H1 (cell line): ENCODE measurements around the gene COMMD1. TPM values are rescaled to one million over a fixed set of nuclear protein-coding genes. Genes with fewer than 3 reads are reported as not detected.

Source experiments
- CTCF ChIA-PET: fragments of 300-600 bp; sonication (Branson Sonifier 250); formaldehyde crosslinking; loops from one replicate; lab custom pipeline; 2021; ENCODE audit not compliant: partially characterized antibody; lab: Charles Lee
- POLR2A ChIA-PET: fragments of 300-600 bp; sonication (Branson Sonifier 250); formaldehyde crosslinking; loops from one replicate; lab custom pipeline; 2021; ENCODE audit warnings: inconsistent platforms; ENCODE audit not compliant: partially characterized antibody; lab: Charles Lee
- DNase-seq, 2 experiments: peaks; one replicate each; pipeline versions ENCODE4 v3.0.0 to v3.0.0-alpha.2; 2010 to 2022; ENCODE audit warnings: low spot score in 2 of 2, low read depth in 1 of 2, mixed read lengths in 1 of 2
- FAIRE-seq: peaks from 2 replicates; lab custom pipeline; 2011; peaks lifted over from hg19 to GRCh38; lab: Jason Lieb, UNC
- H2AFZ ChIP-seq: 2 replicates; pipeline ENCODE4 v1.8.1; 2012; ENCODE audit warnings: low read length, inconsistent platforms
- H2AK5ac ChIP-seq: 2 replicates; pipeline ENCODE4 v1.6.1; 2013; ENCODE audit warnings: low read depth, low read length
- H2BK120ac ChIP-seq: replicated peaks from 2 replicates; pipeline ENCODE3; 2013; ENCODE audit warnings: low read depth, low read length, inconsistent platforms
- H2BK12ac ChIP-seq: 2 replicates; pipeline ENCODE4 v1.6.1; 2013; ENCODE audit warnings: low read depth, low read length
- H2BK15ac ChIP-seq: 2 replicates; pipeline ENCODE4 v1.6.1; 2013; ENCODE audit warnings: low read length
- H2BK20ac ChIP-seq: 2 replicates; pipeline ENCODE4 v1.6.1; 2013; ENCODE audit warnings: low read length
- H2BK5ac ChIP-seq: 2 replicates; pipeline ENCODE4 v1.6.1; 2013; ENCODE audit warnings: low read depth, low read length
- H3K14ac ChIP-seq: 2 replicates; pipeline ENCODE4 v1.6.1; 2013; ENCODE audit warnings: inconsistent platforms; ENCODE audit not compliant: insufficient read length
- H3K18ac ChIP-seq: 2 replicates; pipeline ENCODE4 v1.6.1; 2013; ENCODE audit warnings: low read length; ENCODE audit errors: extremely low read depth
- H3K23ac ChIP-seq: 2 replicates; pipeline ENCODE4 v1.6.1; 2013; ENCODE audit warnings: inconsistent platforms; ENCODE audit not compliant: insufficient read length
- H3K23me2 ChIP-seq: 2 replicates; pipeline ENCODE4 v1.6.1; 2013; ENCODE audit warnings: low read depth, low read length
- H3K27ac ChIP-seq: 2 replicates; pipeline ENCODE4 v1.6.1; 2011; ENCODE audit warnings: low read depth, low read length, inconsistent platforms
- H3K27me3 ChIP-seq, 4 experiments: replicated peaks in 1 of 4; 1 replicate in 1 of 4; 2 replicates in 3 of 4; pipeline versions ENCODE4 v1.6.1 to v1.8.1; 2011 to 2013; ENCODE audit warnings: low read length in 3 of 4, mild to moderate bottlenecking in 3 of 4, inconsistent platforms in 2 of 4, mixed read lengths in 2 of 4, moderate library complexity in 1 of 4; ENCODE audit not compliant: control insufficient read depth in 3 of 4, insufficient read depth in 3 of 4; ENCODE audit errors: extremely low read depth in 1 of 4
- H3K36me3 ChIP-seq, 4 experiments: 2 replicates each; pipeline versions ENCODE4 v1.6.1 to v1.8.1; 2011 to 2013; ENCODE audit warnings: mild to moderate bottlenecking in 4 of 4, low read length in 3 of 4, moderate library complexity in 2 of 4, control low read depth in 1 of 4, inconsistent platforms in 1 of 4; ENCODE audit not compliant: insufficient read depth in 4 of 4, control insufficient read depth in 2 of 4
- H3K4ac ChIP-seq: replicated peaks from 2 replicates; pipeline ENCODE3; 2013; ENCODE audit warnings: low read length, low read depth, mixed read lengths, inconsistent platforms; ENCODE audit not compliant: insufficient read length
- H3K4me1 ChIP-seq, 4 experiments: replicated peaks in 1 of 4; 1 replicate in 1 of 4; 2 replicates in 3 of 4; pipeline versions ENCODE4 v1.6.1 to v1.8.1; 2011 to 2013; ENCODE audit warnings: low read length in 3 of 4, inconsistent platforms in 2 of 4, mixed read lengths in 1 of 4; ENCODE audit not compliant: insufficient read depth in 4 of 4, control insufficient read depth in 3 of 4
- H3K4me2 ChIP-seq, 2 experiments: 2 replicates each; pipeline versions ENCODE4 v1.6.1 to v1.8.1; 2011 to 2013; ENCODE audit warnings: low read depth in 2 of 2, low read length in 2 of 2, control low read depth in 1 of 2, inconsistent platforms in 1 of 2, mild to moderate bottlenecking in 1 of 2; ENCODE audit not compliant: insufficient read depth in 1 of 2
- H3K4me3 ChIP-seq, 4 experiments: fragments of 200-600, 300-600 bp in 1 of 4; sonication (generic), shearing (Covaris generic), sonication (Bioruptor Twin) in 1 of 4; 2 replicates each; pipeline versions ENCODE4 v1.5.1 to v1.8.1; 2011 to 2016; ENCODE audit warnings: low read length in 4 of 4, low read depth in 3 of 4, control low read depth in 2 of 4, inconsistent platforms in 2 of 4, mild to moderate bottlenecking in 2 of 4, mixed read lengths in 1 of 4, moderate library complexity in 1 of 4; ENCODE audit not compliant: insufficient read depth in 2 of 4; ENCODE audit errors: extremely low read depth in 1 of 4
- H3K56ac ChIP-seq: replicated peaks from 2 replicates; pipeline ENCODE3; 2013; ENCODE audit warnings: low read depth, mild to moderate bottlenecking, mixed read lengths, low read length, inconsistent platforms; ENCODE audit not compliant: insufficient read length
- H3K79me1 ChIP-seq: 2 replicates; pipeline ENCODE4 v1.6.1; 2013; ENCODE audit warnings: low read depth, low read length, control low read depth
- H3K79me2 ChIP-seq, 2 experiments: 2 replicates each; pipeline versions ENCODE4 v1.6.1 to v1.8.1; 2012 to 2013; ENCODE audit warnings: low read length in 2 of 2, mild to moderate bottlenecking in 2 of 2, inconsistent platforms in 1 of 2; ENCODE audit not compliant: insufficient read depth in 2 of 2, control insufficient read depth in 1 of 2
- H3K9ac ChIP-seq, 4 experiments: replicated peaks in 1 of 4; 1 replicate in 1 of 4; 2 replicates in 3 of 4; pipeline versions ENCODE4 v1.6.1 to v1.8.1; 2011 to 2013; ENCODE audit warnings: low read depth in 3 of 4, low read length in 3 of 4, control low read depth in 2 of 4, mild to moderate bottlenecking in 2 of 4, moderate library complexity in 2 of 4, inconsistent platforms in 1 of 4; ENCODE audit errors: extremely low read depth in 1 of 4
- H3K9me3 ChIP-seq, 2 experiments: 2 replicates each; pipeline versions ENCODE4 v1.6.1 to v1.8.1; 2012 to 2013; ENCODE audit warnings: mild to moderate bottlenecking in 2 of 2, moderate library complexity in 2 of 2, control low read depth in 1 of 2, inconsistent platforms in 1 of 2, low read depth in 1 of 2, low read length in 1 of 2, mixed read lengths in 1 of 2; ENCODE audit not compliant: insufficient read depth in 2 of 2
- H4K20me1 ChIP-seq, 2 experiments: replicated peaks in 1 of 2; 2 replicates each; pipeline versions ENCODE3 to v1.8.1; 2011 to 2013; ENCODE audit warnings: inconsistent platforms in 2 of 2, low read length in 2 of 2, mild to moderate bottlenecking in 1 of 2; ENCODE audit not compliant: insufficient read depth in 2 of 2, control insufficient read depth in 1 of 2
- H4K5ac ChIP-seq: 2 replicates; pipeline ENCODE4 v1.6.1; 2013; ENCODE audit warnings: low read length, low read depth, mixed read lengths, inconsistent platforms; ENCODE audit not compliant: insufficient read length
- H4K8ac ChIP-seq: 2 replicates; pipeline ENCODE4 v1.8.0; 2013; ENCODE audit warnings: mild to moderate bottlenecking, moderate library complexity, low read length, inconsistent platforms; ENCODE audit not compliant: insufficient read depth; ENCODE audit errors: extremely low read depth
- H4K91ac ChIP-seq: replicated peaks from 2 replicates; pipeline ENCODE3; 2013; ENCODE audit warnings: low read length, mixed read lengths, inconsistent platforms; ENCODE audit not compliant: insufficient read length
- CEBPB ChIP-seq: IDR thresholded peaks from 2 replicates; pipeline ENCODE4 v1.6.1; 2012; ENCODE audit warnings: low read depth, low read length
- CHD1 ChIP-seq: IDR thresholded peaks from 2 replicates; pipeline ENCODE4 v1.6.1; 2012; ENCODE audit warnings: low read depth, low read length, improper control_type of control experiment
- CTCF ChIP-seq, 3 experiments: IDR thresholded peaks; 1 replicate in 2 of 3; 2 replicates in 1 of 3; pipeline versions ENCODE4 v1.5.1 to v1.6.1; 2011; ENCODE audit warnings: low read length in 3 of 3, mild to moderate bottlenecking in 3 of 3, inconsistent platforms in 2 of 3, low read depth in 1 of 3, moderate library complexity in 1 of 3; ENCODE audit not compliant: insufficient read depth in 1 of 3; ENCODE audit errors: control extremely low read depth in 1 of 3
- EZH2 ChIP-seq: fragments of 200-600 bp; sonication (generic); IDR thresholded peaks from 2 replicates; pipeline ENCODE4 v1.7.1; 2012; ENCODE audit warnings: low read depth, mild to moderate bottlenecking, moderate library complexity, low read length, inconsistent platforms; ENCODE audit not compliant: severe bottlenecking
- GABPA ChIP-seq: IDR thresholded peaks from 2 replicates; pipeline ENCODE4 v1.6.1; 2011; ENCODE audit warnings: mild to moderate bottlenecking, low read length, moderate library complexity, borderline replicate concordance; ENCODE audit not compliant: insufficient read depth
- GTF2F1 ChIP-seq: IDR thresholded peaks from 2 replicates; pipeline ENCODE4 v1.6.1; 2012; ENCODE audit warnings: low read depth, low read length, improper control_type of control experiment, borderline replicate concordance
- KDM1A ChIP-seq: fragments of 200-600, 300-600 bp; sonication (generic); IDR thresholded peaks from 2 replicates; pipeline ENCODE4 v1.7.1; 2016; ENCODE audit warnings: mild to moderate bottlenecking, low read length, borderline replicate concordance
- KDM4A ChIP-seq: IDR thresholded peaks from one replicate; pipeline ENCODE4 v1.7.1; 2012; ENCODE audit warnings: low read depth, mild to moderate bottlenecking, moderate library complexity, low read length, inconsistent platforms; ENCODE audit not compliant: severe bottlenecking
- NANOG ChIP-seq: IDR thresholded peaks from 2 replicates; pipeline ENCODE4 v1.6.1; 2011; ENCODE audit warnings: low read length, low read depth, mild to moderate bottlenecking, inconsistent platforms; ENCODE audit not compliant: insufficient read depth, poor library complexity, severe bottlenecking
- SIRT6 ChIP-seq: IDR thresholded peaks from one replicate; pipeline ENCODE4 v1.7.1; 2012; ENCODE audit warnings: low read length, inconsistent platforms
- SIX5 ChIP-seq: IDR thresholded peaks from 2 replicates; pipeline ENCODE4 v1.6.1; 2011; ENCODE audit warnings: mild to moderate bottlenecking, low read depth, low read length
- SRF ChIP-seq: IDR thresholded peaks from 2 replicates; pipeline ENCODE4 v1.6.1; 2011; ENCODE audit warnings: mild to moderate bottlenecking, low read depth, low read length, moderate library complexity
- TBP ChIP-seq: IDR thresholded peaks from 2 replicates; pipeline ENCODE4 v1.6.1; 2011; ENCODE audit warnings: low read depth, low read length, improper control_type of control experiment
- WGBS, 2 experiments: shearing (Covaris generic) in 1 of 2; methylation state at CpG; one replicate each; pipeline versions ENCODE4 v1.1.6 to v1.1.7; 2013 to 2015; ENCODE audit warnings: low lambda C conversion rate in 2 of 2, mixed read lengths in 2 of 2, inconsistent platforms in 1 of 2, low coverage in 1 of 2, missing lambda C conversion rate in 1 of 2; ENCODE audit not compliant: insufficient replicate concordance in 2 of 2, insufficient coverage in 1 of 2, insufficient read length in 1 of 2; ENCODE audit errors: extremely low coverage in 1 of 2, missing lambda C conversion rate in 1 of 2; 5-methylcytosine and 5-hydroxymethylcytosine counted together
- polyA plus RNA-seq, 7 experiments: library from polyadenylated mRNA; depleted of rRNA in 3 of 7; stranded (reverse) in 5 of 7; unstranded in 2 of 7; fragments of >200 nt in 5 of 7; fragments of 200-250 nt in 2 of 7; gene quantifications; 1 replicate in 5 of 7; 2 replicates in 1 of 7; 4 replicates in 1 of 7; pipeline versions ENCODE4 v1.2.1 to v1.2.3, GENCODE V29; 2011 to 2013; ENCODE audit warnings: missing spikeins in 2 of 7, mixed read lengths in 2 of 7
- total RNA-seq: library from RNA; stranded (reverse); fragmentation: NEBNext Ultra II Directional; extraction: Animal tissue kit (Norgen Biotek cat#: 25700); gene quantifications from 2 replicates; pipeline ENCODE4 v1.2.1, GENCODE V29; 2021

The COMMD1 gene
- total and polyA plus RNA-seq, 2 of the 8 experiments (the other 6 are each of a cell fraction or from before 2014, with no cell fraction given) = 23.5 to 28.3 TPM

GRCh38 chr2:61949458-61949713 lies 43.9 kb downstream of the COMMD1 start:
- H3K4me1 ChIP-seq = no peaks in the 10 kb centered on the region; a peak in 1 of 7 replicates
- H3K18ac ChIP-seq = no peak overlapping the region
- no peak overlapping the region for H2AFZ ChIP-seq
- DNase-seq (no peak), FAIRE-seq (no peak)
- no peak overlapping the region for H2BK12ac ChIP-seq
- no peaks in the 10 kb centered on the region; a peak in 1 of 8 replicates for H3K36me3 ChIP-seq
- ChIA-PET CTCF (no interaction called here), POLR2A (no interaction called here)
- H2BK120ac ChIP-seq = no peak overlapping the region
- no peak overlapping the region for H3K56ac ChIP-seq
- H2BK20ac ChIP-seq = no peak overlapping the region
- H4K20me1 ChIP-seq = no peaks in the 10 kb centered on the region
- H3K79me1 ChIP-seq = no peaks in the 10 kb centered on the region
- H4K91ac ChIP-seq = no peak overlapping the region
- H3K4me3 ChIP-seq = no peak overlapping the region
- no peaks in the 10 kb centered on the region for H3K27me3 ChIP-seq
- H3K4ac ChIP-seq = no peak overlapping the region
- no peak overlapping the region for H2BK15ac ChIP-seq
- no peak overlapping the region for H3K9ac ChIP-seq
- no peak overlapping the region for H4K8ac ChIP-seq
- H3K27ac ChIP-seq = no peak overlapping the region
- H3K79me2 ChIP-seq = no peaks in the 10 kb centered on the region
- no peak overlapping the region for H3K4me2 ChIP-seq
- no peak overlapping the region for H3K14ac ChIP-seq
- no peak overlapping the region for H2AK5ac ChIP-seq
- H3K23ac ChIP-seq = no peak overlapping the region
- H2BK5ac ChIP-seq = no peak overlapping the region
- no peak overlapping the region for H4K5ac ChIP-seq
- no peaks in the 10 kb centered on the region for H3K23me2 ChIP-seq
- H3K9me3 ChIP-seq = 0 out of 4 replicates have a peak, but pooled peaks cover 3 to 5% of the 10 kb centered on the region in 2 experiments
- 87% methylated on average over 1 of the region's 1 CpG; no CpG with 5 or more reads in 1 of the 2 experiments for WGBS, 2 experiments
- no peak for TF ChIP-seq CTCF (IDR thresholded peaks at IDR 0.05; ENCODE audit: control extremely low read depth in 1 of 3, insufficient read depth in 1 of 3, low read depth in 1 of 3, low read length in 3 of 3)
- no peak for TF ChIP-seq EZH2
- no peak for TF ChIP-seq CEBPB
- TF ChIP-seq TBP = no peak
- no peak for TF ChIP-seq CHD1
- TF ChIP-seq KDM4A = no peak
- TF ChIP-seq GTF2F1 = no peak
- no peak for TF ChIP-seq GABPA
- no peak for TF ChIP-seq NANOG
- no peak for TF ChIP-seq SIX5
- no peak for TF ChIP-seq SRF
- no peak for TF ChIP-seq KDM1A
- TF ChIP-seq SIRT6 = no peak
